Tibial nerve (tissue), 3 donors: ENCODE results near the gene AP2S1.
A peak's percentile ranks its signal among the peaks of the same experiment; 100 is the strongest.

Experiments used
- CTCF ChIP-seq, 5 experiments: fragments of 200-600 bp in 3 of 5; fragments of 450-650 bp in 2 of 5; sonication (generic) in 3 of 5; IDR thresholded peaks; one replicate each; pipeline ENCODE4 v1.5.1; 2016 to 2019; ENCODE audit warnings: antibody characterized with exemption in 5 of 5, mild to moderate bottlenecking in 3 of 5, moderate library complexity in 2 of 5
- POLR2A ChIP-seq, 2 donors: fragments of 450-650 bp; IDR thresholded peaks; one replicate each; pipeline ENCODE4 v1.6.1; 2017; ENCODE audit warnings: antibody characterized with exemption in 2 of 2, mild to moderate bottlenecking in 2 of 2, moderate library complexity in 2 of 2

- TF ChIP-seq CTCF (IDR thresholded peaks at IDR 0.05) (peak in 2 of 5 experiments; percentile 10 to 29), POLR2A (IDR thresholded peaks at IDR 0.05) (peak; percentile 50 to 78)
These were observed at the start of gene AP2S1 for GRCh38 chr19:46850228-46851203.
